NCI-H1092 treated with DMSO at 0.1 percent for 48 hours (cell line): ENCODE results near the gene ARHGEF7.

Source experiments
- DNase-seq: peaks from one replicate; lab custom pipeline; 2025; lab: John Stamatoyannopoulos, UW

The ARHGEF7 gene

DNA sequence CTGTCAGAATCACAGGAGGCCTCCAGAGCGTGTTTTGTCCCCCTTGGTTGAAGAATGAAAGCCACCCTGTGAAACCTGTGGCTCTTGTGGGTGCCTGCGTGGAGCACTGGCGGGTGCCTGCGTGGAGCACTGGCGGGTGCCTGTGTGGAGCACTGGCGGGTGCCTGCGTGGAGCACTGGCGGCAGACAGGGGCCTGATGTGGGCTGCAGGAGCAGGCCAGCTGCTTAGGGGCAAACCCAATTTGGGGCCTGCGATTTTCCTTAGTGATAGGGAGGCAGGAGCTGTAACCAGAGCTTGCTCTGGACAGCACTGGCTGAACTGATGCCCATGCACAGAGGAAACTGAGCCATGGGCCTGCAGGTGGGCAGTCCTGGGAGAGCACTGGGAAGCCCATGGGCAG lies 24.3 kb downstream of the ARHGEF7 start:
- no peak for DNase-seq

GRCh38 chr13:111139873-111140561 lies 24.9 kb downstream of the ARHGEF7 start:
- peak; percentile 88 for DNase-seq

- DNase-seq = no peak
These were observed 25.5 kb downstream of the ARHGEF7 start for GRCh38 chr13:111140562-111141105.

GRCh38 chr13:111142472-111142871 lies 27.4 kb downstream of the ARHGEF7 start:
- DNase-seq = no peak

DNA sequence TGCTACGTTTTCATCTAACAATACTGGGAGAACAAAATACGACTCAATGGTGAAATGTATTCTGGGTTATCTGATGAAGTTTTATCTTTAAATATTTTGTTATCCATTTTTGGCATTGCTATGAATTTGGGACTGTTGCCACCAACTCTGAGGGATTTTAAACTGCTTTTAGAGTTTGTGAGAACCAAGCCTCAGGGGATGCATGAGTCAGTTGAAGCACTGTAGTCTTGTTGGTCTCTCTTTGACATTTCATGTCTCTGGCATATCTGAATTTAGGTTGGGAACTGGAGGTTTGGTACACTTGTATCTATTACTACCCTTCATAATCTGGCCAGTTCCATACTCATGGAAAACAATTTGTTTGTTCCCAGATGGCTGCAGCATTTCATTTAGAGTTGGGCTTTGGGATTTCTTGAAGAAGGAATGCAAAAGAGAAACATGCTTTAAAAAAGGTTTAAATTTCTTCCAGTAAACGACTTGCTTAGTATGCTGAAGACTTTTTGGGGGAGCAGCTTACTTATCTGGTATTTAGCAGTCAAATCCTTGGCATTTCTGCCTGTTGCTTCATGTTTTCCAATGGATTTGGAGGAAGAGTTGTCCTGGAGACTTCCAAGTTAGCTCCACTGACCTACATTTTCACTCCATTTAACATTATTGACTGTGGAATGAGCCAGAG lies 28.9 kb downstream of the ARHGEF7 start:
- DNase-seq = no peak

DNA sequence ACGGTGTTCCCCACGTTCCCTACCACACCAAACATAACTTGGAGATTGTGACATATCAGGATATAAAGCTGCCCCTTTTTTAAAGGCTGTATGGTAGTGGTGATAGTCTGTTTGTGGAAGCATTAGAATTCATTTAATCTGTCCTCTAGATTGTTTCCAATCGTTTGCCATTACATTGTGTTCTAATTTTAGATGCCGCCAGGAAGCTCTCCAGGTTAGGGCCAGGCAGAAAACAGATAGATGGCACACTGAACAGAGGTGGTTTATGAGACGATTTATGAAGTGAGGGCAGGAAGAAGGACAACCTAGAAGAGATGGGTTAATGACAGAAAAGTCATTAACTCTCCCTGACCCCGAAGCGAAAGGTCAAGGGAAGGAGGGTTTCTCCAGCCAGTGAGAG lies 30.0 kb downstream of the ARHGEF7 start:
- DNase-seq = no peak

- DNase-seq = no peak
These were observed 30.4 kb downstream of the ARHGEF7 start for GRCh38 chr13:111145506-111145905.

DNA sequence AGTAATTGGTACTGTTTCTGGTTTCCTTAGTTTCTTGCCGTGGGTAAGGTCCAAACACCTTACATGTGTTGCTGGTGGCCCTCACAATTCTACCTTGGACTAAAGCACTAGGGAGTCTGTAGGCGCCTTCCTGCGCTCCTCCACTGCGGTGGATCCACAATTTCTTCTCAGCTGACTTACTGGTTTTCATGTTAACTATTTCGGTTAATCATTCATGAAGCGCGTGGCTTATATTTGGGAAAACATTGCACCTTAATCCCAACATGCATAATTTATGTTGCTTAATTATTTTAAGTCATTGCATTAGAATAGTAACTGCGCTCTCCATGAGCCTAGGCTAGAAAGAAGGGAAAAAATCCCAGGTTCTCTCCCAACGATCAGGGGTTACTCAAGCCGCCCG lies 37.7 kb downstream of the ARHGEF7 start:
- no peak for DNase-seq

DNA sequence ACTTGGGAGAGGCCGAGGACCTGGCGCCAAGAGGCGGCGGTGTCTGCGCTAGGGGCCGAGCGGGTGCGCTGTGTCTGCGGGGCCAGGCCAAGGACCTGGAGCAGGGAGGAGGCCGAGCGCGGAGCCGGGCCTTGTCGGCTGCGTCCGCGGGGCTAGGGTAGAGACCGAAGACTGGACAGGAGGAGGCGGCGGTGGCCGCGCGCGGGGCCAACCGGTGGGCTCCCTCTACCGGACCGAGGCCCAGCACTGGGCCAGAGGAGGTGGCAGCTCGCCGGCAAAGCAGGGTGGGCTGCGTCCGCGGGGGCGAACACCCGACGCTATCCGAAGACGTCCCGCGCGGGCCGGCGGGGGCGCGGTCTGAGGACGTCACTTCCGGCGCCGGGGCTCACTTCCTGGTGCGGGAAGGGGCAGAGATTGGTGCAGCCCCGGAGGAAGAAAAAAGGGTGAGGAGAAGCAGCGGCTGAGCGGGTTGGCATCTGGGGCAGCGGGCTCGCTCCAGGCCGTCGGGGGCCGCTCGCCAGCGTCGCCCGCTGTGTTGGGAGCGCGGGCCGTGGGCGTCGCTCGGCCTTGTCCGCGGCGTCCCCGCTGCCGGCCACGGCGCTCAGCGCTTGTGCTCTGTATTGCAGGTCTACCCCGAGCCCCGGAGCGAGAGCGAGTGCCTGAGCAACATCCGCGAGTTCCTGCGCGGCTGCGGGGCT lies 38.3 kb downstream of the ARHGEF7 start:
- DNase-seq = peak; percentile 96

GRCh38 chr13:111153977-111154332 lies 38.8 kb downstream of the ARHGEF7 start:
- no peak for DNase-seq

DNA sequence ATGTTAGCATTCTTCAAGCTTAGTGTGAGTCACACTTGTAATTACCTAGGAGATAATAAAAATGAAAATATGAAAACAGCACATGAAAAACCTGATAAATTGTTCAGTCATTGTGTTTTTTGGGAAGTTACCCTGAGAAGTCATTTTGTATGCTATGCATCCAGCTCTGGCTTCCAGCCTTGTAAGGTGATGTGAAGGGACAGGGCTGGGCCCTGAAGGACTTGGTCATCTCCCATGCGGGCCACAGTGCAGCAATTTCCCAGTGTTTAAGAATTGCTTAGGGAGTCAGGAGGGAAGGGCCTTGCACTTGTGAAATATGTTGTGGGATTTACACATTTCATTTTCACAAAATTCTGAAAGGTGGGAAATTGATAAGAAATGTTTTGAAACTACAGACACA lies 41.3 kb downstream of the ARHGEF7 start:
- DNase-seq = no peak

GRCh38 chr13:111158136-111158805 lies 43.2 kb downstream of the ARHGEF7 start:
- no peak for DNase-seq

GRCh38 chr13:111159362-111160320 lies 44.5 kb downstream of the ARHGEF7 start:
- no peak for DNase-seq

GRCh38 chr13:111160648-111161047 lies 45.5 kb downstream of the ARHGEF7 start:
- DNase-seq = no peak

GRCh38 chr13:111161601-111162600 lies 46.8 kb downstream of the ARHGEF7 start:
- no peak for DNase-seq

DNA sequence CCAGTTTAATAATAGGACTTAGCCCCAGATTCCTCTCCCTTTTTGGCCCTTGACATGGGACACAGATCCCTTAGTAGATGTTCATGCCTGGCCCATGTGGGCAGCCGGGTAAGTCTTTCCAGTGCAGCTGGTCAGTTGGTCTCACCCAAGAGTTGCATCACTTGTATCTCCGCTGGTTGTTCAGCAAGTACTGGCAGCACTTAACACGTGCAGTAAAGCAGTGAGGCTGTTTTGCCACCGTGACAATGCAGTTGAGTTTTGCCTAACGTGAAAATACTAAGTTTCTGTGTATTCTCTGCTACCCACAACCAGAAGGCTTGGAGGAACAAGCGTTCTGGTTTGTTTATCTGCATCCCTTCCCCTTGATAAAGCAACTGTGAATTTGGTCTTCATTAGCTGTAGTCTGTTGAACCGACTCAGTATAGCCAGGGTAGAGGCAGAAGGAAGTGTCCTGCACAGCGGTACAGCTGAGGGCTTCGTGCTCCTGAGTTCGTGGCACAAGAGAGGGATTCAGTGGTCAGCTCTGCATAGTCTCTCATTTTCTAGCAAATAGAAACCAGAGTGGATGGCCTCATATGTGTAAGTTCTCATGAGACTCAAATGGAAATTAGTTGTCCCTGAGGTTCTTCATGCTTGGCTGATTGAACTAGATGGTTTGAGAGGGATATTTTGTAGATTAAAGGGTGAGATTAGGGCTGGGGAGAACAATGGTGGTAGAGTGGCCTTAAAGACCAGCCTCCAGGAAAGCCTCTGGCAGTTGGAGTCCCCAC lies 50.3 kb downstream of the ARHGEF7 start:
- DNase-seq = no peak

DNA sequence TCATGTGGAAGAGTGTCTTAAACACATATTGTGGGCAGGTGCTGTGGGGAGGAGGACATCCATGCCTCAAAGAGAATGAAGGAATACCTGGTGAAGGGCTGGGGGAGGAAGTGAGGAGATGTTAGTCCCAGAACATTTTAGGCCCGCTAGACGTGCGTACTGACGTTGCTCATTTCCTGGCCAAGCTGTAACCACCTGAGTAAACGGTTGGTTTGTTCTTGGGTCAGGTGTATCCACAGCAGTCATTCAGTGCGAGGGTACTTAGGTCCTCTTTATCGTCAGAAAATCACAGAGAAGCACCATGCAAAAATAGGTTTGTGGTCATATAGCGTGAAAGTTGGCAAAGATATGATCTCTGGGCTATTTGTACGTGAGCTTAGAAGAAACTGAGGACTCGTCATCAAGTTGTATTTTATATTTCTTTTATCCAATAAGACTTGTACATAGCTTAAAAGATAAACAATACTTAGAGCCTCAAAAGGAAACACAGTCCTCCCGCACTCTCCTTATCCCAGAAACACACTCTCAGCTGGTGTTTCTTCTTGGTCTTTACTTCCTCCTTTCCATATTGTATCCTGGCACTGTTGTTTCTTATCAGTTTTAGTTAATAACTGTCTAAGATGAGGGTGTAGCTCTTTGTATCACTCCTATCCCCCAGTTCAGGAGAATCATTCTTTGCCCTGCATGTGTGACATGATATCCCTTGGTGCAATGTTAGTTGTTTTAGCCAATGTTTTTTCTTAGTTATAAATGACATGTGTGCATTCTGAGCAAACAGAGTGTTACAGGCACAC lies 52.0 kb downstream of the ARHGEF7 start:
- DNase-seq = peak; percentile 13

GRCh38 chr13:111168107-111168506 lies 53.0 kb downstream of the ARHGEF7 start:
- no peak for DNase-seq
